Cerebellar cortex (tissue), 1 donor: Measurements from ENCODE around the gene ACTC1.

ENCODE experiments used
- DNase-seq: peaks from one replicate; pipeline ENCODE4 v3.0.0-alpha.2; 2015; ENCODE audit warnings: low spot score

ACTC1 gene

DNA sequence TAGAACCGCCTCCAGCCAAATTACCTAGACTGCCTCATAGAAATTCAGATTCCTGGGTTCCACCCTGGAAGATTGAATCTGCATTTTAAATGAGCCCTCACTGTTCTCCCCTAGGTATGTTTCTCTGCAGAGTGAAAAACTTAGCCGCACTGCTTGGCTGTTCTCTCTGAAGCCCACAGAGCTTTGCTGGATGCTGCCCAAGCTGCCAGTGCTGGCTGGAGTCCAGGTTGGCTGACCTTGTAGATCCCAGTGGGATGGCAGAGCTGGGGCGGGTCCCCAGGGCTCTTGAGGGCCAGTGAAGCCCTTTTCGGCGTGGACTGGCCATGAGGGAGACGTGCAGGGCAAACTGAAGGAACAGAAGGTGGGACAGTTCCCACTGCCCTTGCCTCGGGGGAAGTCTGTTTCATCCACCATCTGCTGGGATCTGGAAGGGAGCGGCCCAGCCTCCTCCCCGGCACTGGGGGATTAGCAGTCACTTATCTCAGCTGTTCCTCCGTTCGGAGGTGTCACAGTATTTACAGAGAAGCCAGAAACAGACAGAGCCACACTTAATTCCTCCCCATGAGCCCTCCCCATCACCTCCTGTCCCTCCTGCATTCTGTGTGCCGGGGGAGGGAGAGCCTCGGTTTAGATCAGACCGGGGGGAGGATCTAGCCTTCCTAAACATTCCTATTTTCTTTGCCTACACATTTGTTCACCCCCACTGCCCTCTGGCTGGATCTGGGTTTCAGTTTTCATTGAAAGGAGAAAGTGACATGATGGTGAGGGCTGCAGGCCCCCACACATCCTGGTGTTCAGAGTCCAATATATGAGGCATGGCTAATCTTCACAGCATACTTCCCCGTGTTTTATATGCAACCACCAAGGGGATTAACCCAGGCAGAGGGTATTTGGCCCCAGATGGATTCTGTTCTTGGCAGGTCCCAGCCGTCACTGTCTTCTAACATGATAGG, 4.1 kb upstream of the ACTC1 start:
- peak; percentile 87 for DNase-seq

DNA sequence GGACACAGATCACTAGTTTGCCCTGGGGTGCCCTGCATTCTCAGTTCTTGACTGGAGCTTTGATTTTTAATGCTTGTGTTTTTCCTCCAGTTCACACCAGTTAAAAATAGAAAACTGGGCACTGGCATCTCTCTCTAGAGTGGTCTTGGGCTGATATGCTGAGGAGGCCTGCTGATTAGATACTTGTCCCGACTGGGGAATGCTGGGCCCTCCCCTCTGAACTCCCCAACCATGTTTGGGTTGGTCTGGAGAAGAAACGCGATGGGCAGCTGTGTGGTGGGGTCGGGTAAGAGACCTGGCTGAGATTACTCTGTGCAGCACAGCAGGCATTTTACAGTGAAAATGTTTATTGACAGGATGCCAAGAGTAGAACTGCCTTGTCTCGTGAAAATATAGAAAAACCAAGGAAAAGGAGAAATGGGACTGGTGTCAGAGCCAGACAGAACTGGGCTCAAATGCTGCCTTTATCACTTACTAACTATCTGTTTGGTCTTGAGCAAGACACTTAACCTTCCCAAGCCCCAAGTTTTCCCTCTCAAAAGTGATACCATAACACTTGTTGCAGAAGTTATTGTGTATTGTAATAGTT, 1.6 kb upstream of the ACTC1 start:
- no peak for DNase-seq

DNA sequence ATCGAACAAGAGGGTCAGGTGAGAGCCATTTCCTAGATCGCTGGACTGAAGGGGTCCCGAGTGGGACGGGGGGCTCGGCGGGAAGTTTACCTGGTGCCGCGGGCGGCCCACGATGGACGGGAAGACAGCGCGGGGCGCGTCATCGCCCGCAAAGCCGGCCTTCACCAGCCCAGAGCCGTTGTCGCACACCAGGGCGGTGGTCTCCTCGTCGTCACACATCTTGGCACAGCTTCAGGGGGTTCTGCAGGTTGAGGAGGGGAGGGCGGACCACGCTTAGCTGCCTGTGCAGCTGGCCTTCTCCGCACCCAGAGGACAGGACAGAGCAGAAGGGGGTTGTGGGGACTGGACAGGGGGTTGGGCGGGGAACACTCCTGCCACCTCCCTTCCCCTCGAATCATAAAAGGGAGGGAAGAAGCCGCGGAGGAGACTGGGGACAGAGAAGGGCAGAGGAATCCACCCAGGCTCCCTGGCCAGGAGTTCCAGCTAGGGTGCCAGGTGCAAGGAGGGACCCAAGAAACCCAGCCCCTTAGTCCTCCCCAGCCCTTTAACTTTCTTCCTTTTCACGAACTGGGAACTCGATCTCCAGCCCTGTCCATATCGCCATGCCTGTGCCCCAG, 651 bp downstream of the ACTC1 start:
- no peak for DNase-seq

DNA sequence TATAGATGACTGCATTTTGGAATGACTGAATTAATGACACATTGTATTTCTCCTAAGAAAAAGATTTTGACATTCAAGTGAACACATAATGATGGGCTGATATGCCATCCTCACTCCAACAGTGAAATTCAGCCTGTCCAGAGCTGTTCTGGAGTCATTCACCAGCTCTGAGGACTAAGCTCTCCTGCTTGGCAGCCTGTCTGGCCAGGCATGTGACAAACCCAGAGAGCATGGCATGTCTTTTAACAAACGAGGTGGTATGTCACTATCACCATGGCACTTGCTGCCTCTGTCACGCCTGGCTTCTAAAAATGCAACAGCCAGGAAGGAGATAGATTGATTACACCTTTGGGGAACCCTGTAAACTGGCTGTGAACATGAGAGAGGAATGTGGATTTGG, 1.4 kb downstream of the ACTC1 start:
- DNase-seq: no peak

DNA sequence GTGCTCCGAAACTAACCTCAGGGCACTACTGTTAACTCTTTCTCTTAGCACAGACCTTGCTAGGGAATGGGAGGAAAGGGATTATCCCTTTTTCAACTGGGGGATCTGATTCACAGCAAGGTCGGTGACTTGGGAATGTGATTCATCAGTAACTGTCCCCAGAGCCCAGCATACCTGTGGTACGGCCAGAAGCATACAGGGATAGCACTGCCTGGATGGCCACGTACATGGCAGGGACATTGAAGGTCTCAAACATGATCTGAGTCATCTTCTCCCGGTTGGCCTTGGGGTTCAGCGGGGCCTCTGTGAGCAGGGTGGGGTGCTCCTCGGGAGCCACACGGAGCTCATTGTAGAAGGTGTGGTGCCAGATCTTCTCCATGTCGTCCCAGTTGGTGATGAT, 2.3 kb downstream of the ACTC1 start:
- no peak for DNase-seq

DNA sequence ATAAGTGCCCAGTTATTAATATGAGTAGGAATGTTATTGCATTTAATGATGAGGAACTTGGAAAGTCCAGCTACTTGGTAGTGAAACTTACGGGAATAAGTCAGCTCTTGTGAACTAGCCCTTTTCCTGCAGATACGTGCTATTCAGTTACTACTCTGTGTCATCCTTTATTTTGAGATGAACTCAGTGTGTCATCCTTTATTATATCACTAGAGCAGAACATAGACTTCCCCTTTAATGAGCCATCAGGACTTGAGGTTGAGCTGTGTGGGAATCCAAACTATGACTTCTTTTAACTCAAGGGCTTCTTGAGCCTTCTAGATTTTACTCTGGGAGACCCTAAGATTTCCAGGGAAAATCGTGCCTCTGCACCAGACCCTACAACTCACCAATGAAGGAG, 3.6 kb downstream of the ACTC1 start:
- DNase-seq: no peak

DNA sequence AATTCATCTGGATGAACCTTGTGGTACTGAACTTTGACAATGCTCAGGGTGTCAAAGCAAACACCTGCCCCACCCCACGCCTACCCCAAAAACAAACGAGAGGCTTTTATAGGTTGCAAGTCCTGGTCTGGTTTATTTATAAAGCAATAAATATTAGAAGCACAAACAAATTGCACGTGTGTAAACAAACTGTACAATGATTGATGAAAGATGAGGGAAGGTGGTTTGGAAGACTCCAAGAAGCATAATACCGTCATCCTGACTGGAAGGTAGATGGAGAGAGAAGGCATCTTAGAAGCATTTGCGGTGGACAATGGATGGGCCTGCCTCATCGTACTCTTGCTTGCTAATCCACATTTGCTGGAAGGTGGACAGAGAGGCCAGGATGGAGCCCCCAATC, 5.2 kb downstream of the ACTC1 start:
- no peak for DNase-seq

DNA sequence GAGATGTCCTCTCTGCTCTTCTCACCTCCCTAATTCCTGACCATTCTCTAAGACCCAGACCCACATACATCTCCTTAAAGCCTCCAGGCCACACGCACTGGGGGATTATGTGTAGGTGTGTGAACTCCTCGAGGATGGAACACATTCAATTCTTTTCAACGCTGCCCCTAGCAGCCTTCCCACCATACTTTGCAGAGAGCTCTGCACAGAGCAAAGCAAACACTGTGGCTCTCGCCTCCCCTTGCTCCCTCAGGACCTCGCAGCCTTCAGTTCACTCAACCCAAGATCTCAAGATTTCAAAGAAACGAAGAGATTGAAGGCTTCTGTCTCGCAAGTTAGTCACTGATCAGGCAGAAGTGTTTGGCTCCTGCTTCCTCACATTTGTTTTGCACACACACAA, 6.0 kb downstream of the ACTC1 start:
- no peak for DNase-seq

DNA sequence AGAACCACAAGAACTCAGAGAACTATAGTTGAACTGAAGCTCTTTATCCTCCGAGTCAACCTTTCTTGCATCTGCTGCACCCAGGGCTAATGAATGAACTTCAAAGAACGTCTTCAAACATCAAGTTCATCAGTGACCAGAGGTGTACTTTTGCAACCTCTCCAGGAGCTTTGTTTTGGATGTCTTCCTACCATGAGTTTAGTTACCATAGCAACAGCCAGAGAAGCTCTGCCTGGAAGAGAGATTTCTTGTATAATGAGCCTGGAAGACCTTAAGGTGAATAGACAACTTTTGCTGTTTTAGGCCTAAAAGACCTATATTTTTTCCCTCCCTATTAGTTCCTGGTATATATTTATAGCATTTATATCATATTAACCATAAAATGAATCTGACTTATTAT, 9.1 kb downstream of the ACTC1 start:
- no peak for DNase-seq

DNA sequence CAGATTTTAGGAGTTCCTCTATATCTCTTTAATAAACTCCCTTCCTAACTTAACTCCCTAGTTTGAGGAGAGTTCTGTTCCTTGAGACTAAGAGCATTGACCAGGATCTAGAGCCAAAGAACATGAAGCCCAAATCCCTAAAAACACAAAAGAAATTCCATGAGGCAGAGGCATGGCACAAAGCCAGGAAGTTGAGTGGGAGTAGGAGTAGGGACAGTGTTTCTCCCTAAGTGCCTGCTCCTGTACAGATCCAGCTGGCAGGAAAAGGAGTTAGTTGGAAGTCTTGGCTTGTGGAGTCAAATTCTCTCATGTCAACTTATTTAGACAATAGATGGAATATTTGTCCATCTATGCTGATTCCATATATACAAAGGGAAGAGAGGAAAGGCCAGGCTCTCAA, 11.4 kb downstream of the ACTC1 start:
- DNase-seq: no peak

DNA sequence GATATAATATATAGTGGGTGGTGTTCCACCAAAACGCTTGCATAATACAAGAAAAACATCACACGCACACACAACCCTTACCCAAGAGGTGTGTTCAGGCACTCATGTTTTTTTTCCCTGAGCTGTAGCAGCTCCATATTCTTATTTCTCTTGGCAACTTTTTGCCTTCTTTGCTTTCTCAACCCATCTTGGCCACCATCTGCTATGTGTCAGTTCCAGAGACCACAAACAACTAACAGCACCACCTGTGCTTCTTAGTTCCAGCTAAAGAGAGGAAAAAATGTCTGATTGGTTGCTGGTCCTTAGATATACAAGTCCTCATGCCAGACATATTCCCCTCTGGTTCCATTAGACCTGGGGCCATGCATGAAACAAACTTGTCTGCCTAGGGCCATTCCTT, 11.9 kb downstream of the ACTC1 start:
- DNase-seq: no peak

DNA sequence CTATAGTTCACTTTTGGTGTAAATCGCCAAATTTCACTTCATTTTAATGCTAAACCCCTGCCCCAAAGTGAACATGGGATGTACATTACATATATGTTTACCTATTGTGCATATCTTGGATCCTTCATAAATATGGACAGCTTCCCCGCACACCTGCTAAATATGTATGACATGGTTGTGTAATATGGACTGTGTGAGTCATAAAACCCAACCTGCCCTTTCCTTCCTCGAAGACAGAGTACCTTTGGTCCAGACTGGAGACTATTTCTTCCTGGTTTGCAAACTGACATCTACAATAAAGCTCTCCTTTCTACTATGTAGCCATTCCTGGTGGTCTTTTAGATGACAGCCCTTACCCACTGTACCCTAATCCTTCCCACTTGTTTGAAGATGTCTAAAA, 12.4 kb downstream of the ACTC1 start:
- no peak for DNase-seq

DNA sequence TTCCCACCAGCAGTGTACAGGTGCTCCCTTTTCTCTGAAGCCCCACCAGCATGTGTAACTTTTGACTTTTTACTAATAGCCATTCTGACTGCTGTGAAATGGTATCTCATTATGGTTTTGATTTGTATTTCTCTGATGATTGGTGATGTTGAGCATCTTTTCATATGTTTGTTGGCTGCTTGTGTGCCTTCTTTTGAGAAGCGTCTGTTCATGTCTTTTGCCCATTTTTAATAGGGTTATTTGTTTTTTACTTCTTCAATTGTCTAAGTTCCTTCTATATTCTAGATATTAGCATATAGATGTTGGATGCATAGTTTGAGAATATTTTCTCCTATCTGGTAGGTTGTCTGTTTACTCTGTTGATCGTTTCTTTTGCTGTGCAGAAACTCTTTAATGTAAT, 14.6 kb downstream of the ACTC1 start:
- no peak for DNase-seq

DNA sequence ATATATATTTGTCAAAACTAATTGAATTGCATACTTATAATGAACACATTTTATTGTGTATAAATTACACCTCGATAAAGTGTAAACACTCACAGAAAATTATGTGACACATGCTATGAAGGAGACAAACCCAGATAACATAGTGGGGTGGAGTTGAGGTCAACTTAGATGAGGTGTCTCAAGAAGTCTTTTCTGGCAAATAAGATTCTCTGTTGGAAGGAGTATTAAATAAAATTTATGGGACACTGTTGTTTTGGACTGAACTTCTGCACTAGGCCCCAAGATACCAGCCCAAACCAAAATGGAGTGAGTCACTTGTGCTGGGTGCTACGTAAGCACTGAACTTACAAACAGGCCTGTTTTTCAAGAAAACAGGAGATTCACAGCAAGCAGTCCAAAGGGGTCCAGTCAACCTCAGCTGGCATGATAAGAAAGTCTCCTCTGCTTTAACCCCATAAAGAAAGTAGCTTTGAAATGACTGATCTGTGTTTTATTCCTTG, 18.7 kb downstream of the ACTC1 start:
- no peak for DNase-seq

DNA sequence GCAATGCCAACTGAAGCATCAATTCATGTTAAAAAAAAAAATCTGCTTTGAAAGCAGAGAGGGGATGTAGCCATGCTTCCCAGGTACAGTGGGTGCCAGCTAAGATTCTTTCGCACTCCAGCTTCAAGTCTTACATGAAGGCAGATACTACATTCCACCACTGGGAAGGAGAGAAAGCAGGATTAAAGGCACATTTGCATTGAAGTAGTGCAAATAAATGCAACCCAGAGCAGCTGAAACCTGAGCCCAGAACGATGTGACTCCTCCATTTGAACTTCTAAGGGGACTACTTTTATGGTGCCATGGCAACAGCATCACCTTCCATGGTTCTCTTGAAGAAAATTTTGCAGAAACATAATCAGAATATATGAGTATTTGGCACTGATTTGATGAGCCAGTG, 21.4 kb downstream of the ACTC1 start:
- DNase-seq: no peak

DNA sequence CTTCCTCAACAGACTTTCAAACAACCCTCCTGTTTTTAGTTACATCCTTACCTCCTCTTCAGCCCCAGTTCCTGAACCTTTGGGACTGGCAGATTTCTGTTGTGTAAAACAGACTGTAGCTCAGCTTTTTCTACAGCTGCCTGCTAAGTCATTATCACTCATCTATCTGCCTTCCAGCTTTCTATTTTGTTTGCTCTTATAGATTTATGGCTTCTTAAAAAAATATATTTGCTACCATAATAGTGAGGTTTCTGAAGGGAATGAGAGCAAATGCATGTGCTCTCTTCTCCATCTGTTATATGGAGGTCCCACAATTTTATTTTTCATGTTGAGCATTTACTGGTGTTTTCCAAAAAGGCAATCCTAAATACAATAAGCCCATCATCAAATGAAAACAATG, 22.3 kb downstream of the ACTC1 start:
- no peak for DNase-seq

DNA sequence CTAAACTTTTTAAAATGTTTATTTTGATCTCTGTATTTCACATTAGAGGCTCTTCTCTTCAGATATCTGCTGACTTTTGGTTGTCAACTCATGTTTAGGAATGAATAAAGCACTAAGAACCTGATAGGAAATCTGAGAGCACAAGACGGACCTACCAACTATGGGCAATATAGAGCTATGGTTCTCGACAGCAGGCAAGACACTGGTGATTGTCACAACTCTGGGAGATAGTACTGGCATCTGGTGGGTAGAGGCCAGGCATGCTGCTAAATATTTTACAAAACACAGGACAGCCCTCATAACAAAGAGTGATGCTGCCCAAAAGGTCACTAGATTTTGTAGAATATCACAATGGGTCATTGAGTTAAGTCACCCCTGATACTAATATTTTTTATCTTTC, 23.0 kb downstream of the ACTC1 start:
- no peak for DNase-seq

DNA sequence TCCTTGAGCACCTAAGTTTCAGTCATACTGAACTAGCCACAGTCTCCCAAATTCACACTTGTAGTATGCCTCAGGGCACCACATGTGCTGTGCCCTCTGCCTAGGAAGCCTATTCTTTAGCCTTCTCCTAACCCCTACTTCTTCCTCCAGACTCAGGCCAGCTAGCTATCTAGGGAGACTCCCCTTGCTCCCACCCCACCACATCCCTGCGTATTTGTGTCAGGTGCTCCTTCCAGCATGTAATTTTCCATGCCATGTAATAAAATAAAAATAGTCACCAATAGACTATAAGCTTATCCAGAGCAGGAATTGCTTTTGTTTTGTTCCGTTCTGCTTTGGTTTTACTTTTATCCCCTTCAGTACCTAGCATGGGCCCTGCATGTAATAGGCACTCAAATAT, 25.6 kb downstream of the ACTC1 start:
- no peak for DNase-seq

DNA sequence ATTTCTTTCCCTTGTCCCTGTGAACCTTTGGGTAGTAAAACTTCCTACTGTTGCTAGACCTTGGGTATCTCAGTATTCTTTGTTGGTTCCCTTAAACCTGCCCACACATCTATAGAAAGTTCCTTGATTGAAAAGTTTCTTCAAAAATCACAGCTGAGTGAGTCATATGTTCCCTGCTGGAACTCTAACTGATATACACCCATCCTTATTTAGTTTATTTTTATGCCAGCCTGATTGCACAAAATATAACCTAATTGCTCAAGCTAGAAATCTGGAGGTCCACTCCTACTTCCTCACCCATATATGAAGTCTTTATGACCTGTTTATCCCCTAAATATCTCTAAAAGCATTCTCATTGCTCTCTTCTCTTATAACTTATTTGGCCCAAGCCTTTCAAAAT, 26.8 kb downstream of the ACTC1 start:
- no peak for DNase-seq

DNA sequence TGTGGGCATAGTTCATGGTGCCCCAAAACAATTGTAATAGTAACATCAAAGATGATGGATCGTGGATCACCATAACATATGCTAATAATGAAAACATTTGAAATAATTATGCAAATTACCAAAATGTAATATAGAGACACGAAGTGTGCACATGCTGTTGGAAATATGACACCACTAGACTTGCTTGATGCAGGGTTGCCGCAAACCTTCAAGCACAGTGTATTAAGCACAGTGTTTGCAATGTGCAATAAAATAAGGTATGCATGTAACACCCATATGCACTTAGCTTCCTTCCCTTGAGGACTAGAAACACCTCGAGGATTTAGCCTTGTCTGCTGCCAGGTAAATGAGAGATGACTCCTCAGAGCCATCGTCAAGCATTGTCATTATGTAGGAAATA, 29.6 kb downstream of the ACTC1 start:
- DNase-seq: no peak

DNA sequence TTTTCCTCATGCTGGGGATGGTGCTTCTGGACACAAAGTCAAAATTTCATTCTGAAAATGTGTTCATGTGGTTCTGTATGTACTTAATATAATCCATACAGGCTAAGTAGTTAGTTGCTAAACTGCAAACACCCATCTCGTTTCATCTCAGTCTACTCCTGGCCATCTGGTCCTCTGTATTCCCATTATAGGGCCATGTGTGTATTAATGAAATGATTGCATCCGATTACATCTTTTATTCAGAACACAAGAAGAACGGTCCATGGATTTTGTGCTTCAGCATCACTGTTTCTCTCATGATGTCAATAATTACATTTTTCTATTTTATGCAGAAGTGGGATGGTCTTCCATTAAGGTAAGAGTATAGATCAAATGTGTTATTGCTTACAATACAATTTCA, 34.4 kb downstream of the ACTC1 start:
- no peak for DNase-seq

DNA sequence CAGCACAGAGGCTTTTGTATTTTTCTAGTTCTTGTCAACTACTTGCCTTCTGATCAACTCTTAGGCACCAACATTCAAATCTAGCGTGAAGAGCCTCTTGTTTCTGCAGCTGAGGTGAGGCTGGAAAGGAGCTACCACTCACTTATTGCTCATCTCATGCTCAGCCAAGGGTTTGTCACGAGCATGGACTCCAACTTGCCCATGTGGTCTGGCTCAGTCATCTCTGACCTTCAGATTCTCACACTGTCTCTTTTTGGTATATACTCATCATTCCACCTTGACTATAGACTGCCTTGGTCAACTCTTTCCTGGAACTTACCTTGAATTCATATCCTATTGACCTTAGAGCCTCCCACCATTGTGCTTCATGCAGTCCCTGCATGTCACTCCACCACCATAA, 35.4 kb downstream of the ACTC1 start:
- no peak for DNase-seq

DNA sequence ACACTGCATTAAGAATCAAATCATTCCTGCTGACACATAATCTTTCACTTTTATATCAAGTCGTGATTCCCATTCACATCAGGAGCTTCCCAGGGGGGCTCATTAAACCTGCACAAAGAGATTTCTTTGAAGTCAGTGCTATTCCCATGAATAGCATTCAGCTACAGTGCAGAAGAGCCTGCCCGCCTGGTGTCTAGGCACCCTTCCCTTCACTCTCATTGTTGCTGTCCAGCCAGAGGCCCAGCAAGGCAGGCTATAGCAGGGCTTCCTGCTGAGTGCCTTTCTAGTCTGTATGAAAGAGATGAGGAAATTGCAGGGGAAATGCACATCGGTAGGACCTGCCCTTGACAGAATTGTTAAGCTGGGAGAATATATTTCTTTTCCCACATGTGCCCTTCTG, 36.0 kb downstream of the ACTC1 start:
- DNase-seq: no peak
